ENCODE results near the gene DONSON. TPM values are rescaled to one million over a fixed set of nuclear protein-coding genes. Genes with fewer than 3 reads are reported as not detected.

DONSON gene
- total and polyA plus RNA-seq, 2 of the 13 experiments (the other 11 are each of a cell fraction or from before 2014, with no cell fraction given), result 35.4 to 63.6 TPM

DNA sequence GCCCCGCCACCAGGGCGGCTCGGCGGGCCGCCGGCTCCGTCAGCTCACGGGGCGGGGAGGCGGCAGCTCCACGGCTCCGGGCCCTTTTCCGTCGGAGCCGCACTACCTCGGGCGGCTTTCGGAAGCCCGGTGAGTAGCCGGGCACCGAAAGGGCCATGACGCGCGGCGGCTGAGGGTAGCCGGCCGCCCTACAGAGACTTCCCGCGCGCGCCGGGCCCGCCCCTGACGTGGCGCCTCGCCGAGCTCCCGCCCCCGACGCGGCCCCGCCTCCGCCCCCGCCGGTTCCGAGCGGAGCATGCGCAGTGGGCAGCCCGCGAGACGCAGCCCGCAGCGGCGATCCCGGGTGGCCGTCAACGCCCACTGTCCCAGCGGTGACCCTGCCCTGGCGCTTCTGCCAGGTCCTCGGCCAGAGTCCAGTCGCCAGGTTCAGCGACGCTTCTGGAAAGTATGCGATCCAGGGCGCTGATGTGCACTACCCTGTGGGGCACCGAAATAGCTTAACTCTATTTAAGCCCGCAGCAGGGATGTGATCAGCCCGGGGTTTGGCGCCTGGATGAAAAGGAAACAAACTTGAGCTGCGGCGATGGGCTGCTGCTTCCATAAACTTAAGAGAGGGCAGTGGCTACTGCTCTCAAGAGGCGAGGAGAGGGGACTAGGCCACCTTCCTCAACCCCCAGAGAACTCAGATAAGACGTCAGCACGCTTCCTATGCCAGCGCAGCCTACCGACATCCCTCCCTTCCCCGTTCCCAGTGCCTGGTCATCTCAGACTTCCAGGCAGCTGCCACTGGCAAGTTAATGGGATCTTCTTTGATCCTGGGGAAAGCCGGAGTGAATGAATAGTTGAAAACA is at the start of gene DONSON (continued):
- TF ChIP-seq, protein P1, sequence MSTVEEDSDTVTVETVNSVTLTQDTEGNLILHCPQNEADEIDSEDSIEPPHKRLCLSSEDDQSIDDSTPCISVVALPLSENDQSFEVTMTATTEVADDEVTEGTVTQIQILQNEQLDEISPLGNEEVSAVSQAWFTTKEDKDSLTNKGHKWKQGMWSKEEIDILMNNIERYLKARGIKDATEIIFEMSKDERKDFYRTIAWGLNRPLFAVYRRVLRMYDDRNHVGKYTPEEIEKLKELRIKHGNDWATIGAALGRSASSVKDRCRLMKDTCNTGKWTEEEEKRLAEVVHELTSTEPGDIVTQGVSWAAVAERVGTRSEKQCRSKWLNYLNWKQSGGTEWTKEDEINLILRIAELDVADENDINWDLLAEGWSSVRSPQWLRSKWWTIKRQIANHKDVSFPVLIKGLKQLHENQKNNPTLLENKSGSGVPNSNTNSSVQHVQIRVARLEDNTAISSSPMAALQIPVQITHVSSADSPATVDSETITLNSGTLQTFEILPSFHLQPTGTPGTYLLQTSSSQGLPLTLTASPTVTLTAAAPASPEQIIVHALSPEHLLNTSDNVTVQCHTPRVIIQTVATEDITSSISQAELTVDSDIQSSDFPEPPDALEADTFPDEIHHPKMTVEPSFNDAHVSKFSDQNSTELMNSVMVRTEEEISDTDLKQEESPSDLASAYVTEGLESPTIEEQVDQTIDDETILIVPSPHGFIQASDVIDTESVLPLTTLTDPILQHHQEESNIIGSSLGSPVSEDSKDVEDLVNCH (CRISPR knock-in tag; IDR thresholded peaks at IDR 0.05), result no peak
- TF ChIP-seq MTF1 (CRISPR knock-in tag; IDR thresholded peaks at IDR 0.05) (peak; percentile 43; the same call in 1 of the 2 replicates), ZNF382 (CRISPR knock-in tag; IDR thresholded peaks at IDR 0.05; ENCODE audit: borderline replicate concordance) (no peak), HCFC1 (IDR thresholded peaks at IDR 0.05; ENCODE audit: low read depth, low read length) (no peak), ZFP37 (CRISPR knock-in tag; IDR thresholded peaks at IDR 0.05; ENCODE audit: borderline replicate concordance) (no peak), MYNN (CRISPR knock-in tag; IDR thresholded peaks at IDR 0.05; ENCODE audit: low read depth) (no peak), ZNF879 (CRISPR knock-in tag; IDR thresholded peaks at IDR 0.05) (no peak), STAG1 (CRISPR knock-in tag; IDR thresholded peaks at IDR 0.05) (no peak; the same call in 1 of the 2 replicates), NRL (CRISPR knock-in tag; IDR thresholded peaks at IDR 0.05; ENCODE audit: borderline replicate concordance) (peak; percentile 76; the same call in 1 of the 2 replicates), ZNF678 (CRISPR knock-in tag; IDR thresholded peaks at IDR 0.05) (no peak), ZNF326 (CRISPR knock-in tag; IDR thresholded peaks at IDR 0.05; ENCODE audit: borderline replicate concordance) (no peak)
- TF ChIP-seq, protein P2, sequence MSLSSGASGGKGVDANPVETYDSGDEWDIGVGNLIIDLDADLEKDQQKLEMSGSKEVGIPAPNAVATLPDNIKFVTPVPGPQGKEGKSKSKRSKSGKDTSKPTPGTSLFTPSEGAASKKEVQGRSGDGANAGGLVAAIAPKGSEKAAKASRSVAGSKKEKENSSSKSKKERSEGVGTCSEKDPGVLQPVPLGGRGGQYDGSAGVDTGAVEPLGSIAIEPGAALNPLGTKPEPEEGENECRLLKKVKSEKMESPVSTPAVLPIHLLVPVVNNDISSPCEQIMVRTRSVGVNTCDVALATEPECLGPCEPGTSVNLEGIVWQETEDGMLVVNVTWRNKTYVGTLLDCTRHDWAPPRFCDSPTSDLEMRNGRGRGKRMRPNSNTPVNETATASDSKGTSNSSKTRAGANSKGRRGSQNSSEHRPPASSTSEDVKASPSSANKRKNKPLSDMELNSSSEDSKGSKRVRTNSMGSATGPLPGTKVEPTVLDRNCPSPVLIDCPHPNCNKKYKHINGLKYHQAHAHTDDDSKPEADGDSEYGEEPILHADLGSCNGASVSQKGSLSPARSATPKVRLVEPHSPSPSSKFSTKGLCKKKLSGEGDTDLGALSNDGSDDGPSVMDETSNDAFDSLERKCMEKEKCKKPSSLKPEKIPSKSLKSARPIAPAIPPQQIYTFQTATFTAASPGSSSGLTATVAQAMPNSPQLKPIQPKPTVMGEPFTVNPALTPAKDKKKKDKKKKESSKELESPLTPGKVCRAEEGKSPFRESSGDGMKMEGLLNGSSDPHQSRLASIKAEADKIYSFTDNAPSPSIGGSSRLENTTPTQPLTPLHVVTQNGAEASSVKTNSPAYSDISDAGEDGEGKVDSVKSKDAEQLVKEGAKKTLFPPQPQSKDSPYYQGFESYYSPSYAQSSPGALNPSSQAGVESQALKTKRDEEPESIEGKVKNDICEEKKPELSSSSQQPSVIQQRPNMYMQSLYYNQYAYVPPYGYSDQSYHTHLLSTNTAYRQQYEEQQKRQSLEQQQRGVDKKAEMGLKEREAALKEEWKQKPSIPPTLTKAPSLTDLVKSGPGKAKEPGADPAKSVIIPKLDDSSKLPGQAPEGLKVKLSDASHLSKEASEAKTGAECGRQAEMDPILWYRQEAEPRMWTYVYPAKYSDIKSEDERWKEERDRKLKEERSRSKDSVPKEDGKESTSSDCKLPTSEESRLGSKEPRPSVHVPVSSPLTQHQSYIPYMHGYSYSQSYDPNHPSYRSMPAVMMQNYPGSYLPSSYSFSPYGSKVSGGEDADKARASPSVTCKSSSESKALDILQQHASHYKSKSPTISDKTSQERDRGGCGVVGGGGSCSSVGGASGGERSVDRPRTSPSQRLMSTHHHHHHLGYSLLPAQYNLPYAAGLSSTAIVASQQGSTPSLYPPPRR (CRISPR knock-in tag; IDR thresholded peaks at IDR 0.05; ENCODE audit: borderline replicate concordance), result no peak; the same call in 1 of the 2 replicates
- TF ChIP-seq, protein P3, sequence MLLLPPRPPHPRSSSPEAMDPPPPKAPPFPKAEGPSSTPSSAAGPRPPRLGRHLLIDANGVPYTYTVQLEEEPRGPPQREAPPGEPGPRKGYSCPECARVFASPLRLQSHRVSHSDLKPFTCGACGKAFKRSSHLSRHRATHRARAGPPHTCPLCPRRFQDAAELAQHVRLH (CRISPR knock-in tag; IDR thresholded peaks at IDR 0.05; ENCODE audit: borderline replicate concordance, low read depth), result peak; percentile 68; the same call in 1 of the 2 replicates
- TF ChIP-seq, protein P4, sequence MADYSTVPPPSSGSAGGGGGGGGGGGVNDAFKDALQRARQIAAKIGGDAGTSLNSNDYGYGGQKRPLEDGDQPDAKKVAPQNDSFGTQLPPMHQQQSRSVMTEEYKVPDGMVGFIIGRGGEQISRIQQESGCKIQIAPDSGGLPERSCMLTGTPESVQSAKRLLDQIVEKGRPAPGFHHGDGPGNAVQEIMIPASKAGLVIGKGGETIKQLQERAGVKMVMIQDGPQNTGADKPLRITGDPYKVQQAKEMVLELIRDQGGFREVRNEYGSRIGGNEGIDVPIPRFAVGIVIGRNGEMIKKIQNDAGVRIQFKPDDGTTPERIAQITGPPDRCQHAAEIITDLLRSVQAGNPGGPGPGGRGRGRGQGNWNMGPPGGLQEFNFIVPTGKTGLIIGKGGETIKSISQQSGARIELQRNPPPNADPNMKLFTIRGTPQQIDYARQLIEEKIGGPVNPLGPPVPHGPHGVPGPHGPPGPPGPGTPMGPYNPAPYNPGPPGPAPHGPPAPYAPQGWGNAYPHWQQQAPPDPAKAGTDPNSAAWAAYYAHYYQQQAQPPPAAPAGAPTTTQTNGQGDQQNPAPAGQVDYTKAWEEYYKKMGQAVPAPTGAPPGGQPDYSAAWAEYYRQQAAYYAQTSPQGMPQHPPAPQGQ (CRISPR knock-in tag; IDR thresholded peaks at IDR 0.05; ENCODE audit: borderline replicate concordance), result peak; percentile 38; the same call in 1 of the 2 replicates
- TF ChIP-seq, protein P5, sequence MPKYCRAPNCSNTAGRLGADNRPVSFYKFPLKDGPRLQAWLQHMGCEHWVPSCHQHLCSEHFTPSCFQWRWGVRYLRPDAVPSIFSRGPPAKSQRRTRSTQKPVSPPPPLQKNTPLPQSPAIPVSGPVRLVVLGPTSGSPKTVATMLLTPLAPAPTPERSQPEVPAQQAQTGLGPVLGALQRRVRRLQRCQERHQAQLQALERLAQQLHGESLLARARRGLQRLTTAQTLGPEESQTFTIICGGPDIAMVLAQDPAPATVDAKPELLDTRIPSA (CRISPR knock-in tag; IDR thresholded peaks at IDR 0.05; ENCODE audit: borderline replicate concordance), result no peak
